H9 (cell line): ENCODE results near the gene FEN1. TPM values are rescaled to one million over a fixed set of nuclear protein-coding genes. Genes with fewer than 3 reads are reported as not detected.

ENCODE experiments used
- DNase-seq: peaks from one replicate; pipeline ENCODE4 v3.0.0-alpha.2; 2017
- H2AFZ ChIP-seq: one replicate; pipeline ENCODE4 v1.6.1; 2013; ENCODE audit warnings: mild to moderate bottlenecking, low read length, control low read depth, moderate library complexity
- H2AK5ac ChIP-seq: 2 replicates; pipeline ENCODE4 v1.6.1; 2013; ENCODE audit warnings: low read length, control low read depth, mixed read lengths; ENCODE audit not compliant: insufficient read length
- H2BK120ac ChIP-seq: one replicate; pipeline ENCODE4 v1.6.1; 2013; ENCODE audit warnings: low read depth, mild to moderate bottlenecking, low read length, control low read depth, inconsistent platforms; ENCODE audit not compliant: poor library complexity, severe bottlenecking
- H2BK12ac ChIP-seq: 2 replicates; pipeline ENCODE4 v1.6.1; 2013; ENCODE audit warnings: low read length, control low read depth, mixed read lengths, low read depth; ENCODE audit not compliant: insufficient read length
- H2BK15ac ChIP-seq: 2 replicates; pipeline ENCODE4 v1.6.1; 2013; ENCODE audit warnings: low read depth, low read length, control low read depth
- H2BK20ac ChIP-seq: one replicate; pipeline ENCODE4 v1.6.1; 2013; ENCODE audit warnings: low read depth, mild to moderate bottlenecking, low read length, control low read depth, inconsistent platforms; ENCODE audit not compliant: poor library complexity, severe bottlenecking
- H2BK5ac ChIP-seq: 2 replicates; pipeline ENCODE4 v1.6.1; 2013; ENCODE audit warnings: low read length, control low read depth, mixed read lengths; ENCODE audit not compliant: insufficient read length
- H3K14ac ChIP-seq: 2 replicates; pipeline ENCODE4 v1.6.1; 2013; ENCODE audit warnings: low read length, control low read depth; ENCODE audit not compliant: insufficient read depth
- H3K18ac ChIP-seq: 2 replicates; pipeline ENCODE4 v1.6.1; 2013; ENCODE audit warnings: low read depth, mild to moderate bottlenecking, mixed read lengths, low read length, control low read depth; ENCODE audit not compliant: insufficient read length
- H3K23ac ChIP-seq: 2 replicates; pipeline ENCODE4 v1.6.1; 2013; ENCODE audit warnings: low read length, control low read depth, mixed read lengths, low read depth; ENCODE audit not compliant: insufficient read length
- H3K23me2 ChIP-seq: 2 replicates; pipeline ENCODE4 v1.6.1; 2013; ENCODE audit warnings: low read depth, mild to moderate bottlenecking, mixed read lengths, low read length, control low read depth; ENCODE audit not compliant: insufficient read length, poor library complexity, severe bottlenecking
- H3K27ac ChIP-seq: 2 replicates; pipeline ENCODE4 v1.5.1; 2013; ENCODE audit warnings: low read length, control low read depth, mixed read lengths, low read depth; ENCODE audit not compliant: insufficient read length
- H3K27me3 ChIP-seq: 2 replicates; pipeline ENCODE4 v1.6.1; 2013; ENCODE audit warnings: low read length, control low read depth, inconsistent platforms; ENCODE audit not compliant: insufficient read depth
- H3K4ac ChIP-seq: 2 replicates; pipeline ENCODE4 v1.6.1; 2013; ENCODE audit warnings: low read depth, mild to moderate bottlenecking, control low read depth, inconsistent platforms, low read length, moderate library complexity
- H3K4me1 ChIP-seq: 2 replicates; pipeline ENCODE4 v1.6.1; 2013; ENCODE audit warnings: low read length, control low read depth, inconsistent platforms; ENCODE audit not compliant: insufficient read depth
- H3K4me2 ChIP-seq: 2 replicates; pipeline ENCODE4 v1.6.1; 2013; ENCODE audit warnings: low read length, control low read depth, mixed read lengths; ENCODE audit not compliant: insufficient read length, insufficient read depth
- H3K56ac ChIP-seq: 2 replicates; pipeline ENCODE4 v1.6.1; 2013; ENCODE audit warnings: low read depth, mild to moderate bottlenecking, mixed read lengths, low read length, control low read depth; ENCODE audit not compliant: insufficient read length
- H3K79me1 ChIP-seq: 2 replicates; pipeline ENCODE4 v1.6.1; 2013; ENCODE audit warnings: low read depth, mild to moderate bottlenecking, moderate library complexity, low read length, control low read depth, inconsistent platforms; ENCODE audit not compliant: insufficient read depth, poor library complexity, severe bottlenecking
- H3K79me2 ChIP-seq: 2 replicates; pipeline ENCODE4 v1.6.1; 2013; ENCODE audit warnings: low read length, control low read depth, inconsistent platforms; ENCODE audit not compliant: insufficient read depth
- H3K9ac ChIP-seq: 2 replicates; pipeline ENCODE4 v1.6.1; 2013; ENCODE audit warnings: low read length, control low read depth, mixed read lengths; ENCODE audit not compliant: insufficient read length; ENCODE audit errors: extremely low read depth
- H3K9me3 ChIP-seq: one replicate; pipeline ENCODE4 v1.6.1; 2013; ENCODE audit warnings: low read depth, low read length, inconsistent platforms; ENCODE audit not compliant: control insufficient read depth
- H3T11ph ChIP-seq: one replicate; pipeline ENCODE4 v1.6.1; 2013; ENCODE audit warnings: mild to moderate bottlenecking, low read length, control low read depth, inconsistent platforms
- H4K20me1 ChIP-seq: one replicate; pipeline ENCODE4 v1.6.1; 2013; ENCODE audit not compliant: control insufficient read depth, insufficient read length, insufficient read depth
- H4K5ac ChIP-seq: 2 replicates; pipeline ENCODE4 v1.6.1; 2013; ENCODE audit warnings: low read depth, mild to moderate bottlenecking, mixed read lengths, low read length, control low read depth; ENCODE audit not compliant: insufficient read length
- H4K8ac ChIP-seq: replicated peaks from 2 replicates; pipeline ENCODE4 v1.6.1; 2013; ENCODE audit warnings: low read length, control low read depth, mixed read lengths, low read depth; ENCODE audit not compliant: insufficient read length
- H4K91ac ChIP-seq: 2 replicates; pipeline ENCODE4 v1.6.1; 2013; ENCODE audit warnings: low read depth, mild to moderate bottlenecking, moderate library complexity, mixed read lengths, low read length, control low read depth; ENCODE audit not compliant: insufficient read length
- H3K27ac Mint-ChIP-seq, 3 experiments: 2 replicates in 2 of 3; 3 replicates in 1 of 3; pipeline ENCODE4 v1.8.0; 2020 to 2021; ENCODE audit warnings: mixed read lengths in 3 of 3, mild to moderate bottlenecking in 1 of 3, moderate library complexity in 1 of 3
- H3K27me3 Mint-ChIP-seq: 2 replicates; pipeline ENCODE4 v1.8.0; 2021; ENCODE audit warnings: low read depth, mild to moderate bottlenecking, moderate library complexity, mixed read lengths
- H3K36me3 Mint-ChIP-seq, 3 experiments: 2 replicates in 2 of 3; 3 replicates in 1 of 3; pipeline ENCODE4 v1.8.0; 2020 to 2021; ENCODE audit warnings: low read depth in 3 of 3, mixed read lengths in 3 of 3; ENCODE audit not compliant: insufficient read depth in 1 of 3
- H3K4me1 Mint-ChIP-seq, 2 experiments: 2 replicates each; pipeline ENCODE4 v1.8.0; 2020; ENCODE audit warnings: mixed read lengths in 2 of 2
- H3K4me3 Mint-ChIP-seq, 2 experiments: 2 replicates in 1 of 2; 3 replicates in 1 of 2; pipeline ENCODE4 v1.8.0; 2020 to 2021; ENCODE audit warnings: mild to moderate bottlenecking in 2 of 2, mixed read lengths in 2 of 2, moderate library complexity in 1 of 2
- H3K9me3 Mint-ChIP-seq, 2 experiments: 2 replicates in 1 of 2; 3 replicates in 1 of 2; pipeline ENCODE4 v1.8.0; 2020; ENCODE audit warnings: mild to moderate bottlenecking in 2 of 2, mixed read lengths in 2 of 2, moderate library complexity in 1 of 2
- CTCF ChIP-seq: fragments of 200-600 bp; sonication (generic); conservative IDR thresholded peaks from 3 replicates; pipeline ENCODE4 v1.8.0; 2021; ENCODE audit warnings: antibody characterized with exemption, mild to moderate bottlenecking
- WGBS: extraction: QIAGEN DNeasy Blood & Tissue Kit; methylation state at CpG from one replicate; pipeline ENCODE4 v1.1.7; 2013; ENCODE audit warnings: missing lambda C conversion rate, low lambda C conversion rate, mixed read lengths; ENCODE audit not compliant: insufficient read length; ENCODE audit errors: extremely low coverage; 5-methylcytosine and 5-hydroxymethylcytosine counted together
- total RNA-seq: library from RNA; stranded (reverse); gene quantifications from 2 replicates; pipeline ENCODE4 v1.2.1, GENCODE V29; 2021

Gene FEN1
- total RNA-seq, 1 experiment from 2014 or later, result 114 TPM

- no peaks in the 10 kb centered on the region for H3K27me3 Mint-ChIP-seq
- peak overlapping the region; percentile 92 to 98 (median 96) for H3K27ac Mint-ChIP-seq
- Histone ChIP-seq H3K79me1 (peaks cover 4% of the 10 kb centered on the region), H2AFZ (no peak overlapping the region), H3K4ac (no peak overlapping the region), H2BK12ac (no peak overlapping the region), H3K18ac (peak overlapping the region; percentile 13), H3K27ac (peak overlapping the region; percentile 57), H3K23ac (no peak overlapping the region), H3K23me2 (peaks cover 5% of the 10 kb centered on the region), H3K27me3 (no peaks in the 10 kb centered on the region), H4K91ac (no peak overlapping the region), H2BK5ac (peak overlapping the region; percentile 36), H2BK20ac (no peak overlapping the region), H2BK15ac (no peak overlapping the region), H2BK120ac (no peak overlapping the region), H4K20me1 (no peaks in the 10 kb centered on the region), H3K4me1 (peaks cover 11% of the 10 kb centered on the region; the same call in 1 of the 2 replicates), H3K79me2 (peaks cover 32% of the 10 kb centered on the region; the same call in 1 of the 2 replicates), H3K9ac (no peak overlapping the region), H3K56ac (no peak overlapping the region), H4K8ac (no peak overlapping the region), H3K9me3 (no peaks in the 10 kb centered on the region), H3K4me2 (no peak overlapping the region), H4K5ac (no peak overlapping the region), H3T11ph (no peak overlapping the region), H3K14ac (no peak overlapping the region), H2AK5ac (no peak overlapping the region)
- peaks cover 56 to 59% of the 10 kb centered on the region in 2 experiments for H3K4me1 Mint-ChIP-seq
- no peaks in the 10 kb centered on the region for H3K9me3 Mint-ChIP-seq
- no peak for TF ChIP-seq CTCF
- peak; percentile 90 for DNase-seq
- H3K36me3 Mint-ChIP-seq, result peaks cover 35 to 58% (median 58%) of the 10 kb centered on the region in 3 experiments
- peak overlapping the region in 1 of 2 experiments; percentile 70; a peak in 2 of 5 replicates for H3K4me3 Mint-ChIP-seq
- no CpG with 5 or more reads among the region's 12 CpGs for WGBS
These were observed 41.8 kb downstream of the FEN1 start for GRCh38 chr11:61834278-61835048.
